DOHH2 (cell line): ENCODE results near the gene S100A14.

ENCODE experiments used
- H3F3A ChIP-seq: fragments of 200-600 bp; sonication (generic), shearing (Covaris generic); 2 replicates; pipeline ENCODE4 v1.6.0; 2016; ENCODE audit warnings: antibody characterized with exemption, mild to moderate bottlenecking; ENCODE audit not compliant: control insufficient read depth, insufficient read depth
- H3K27ac ChIP-seq: fragments of 200-600 bp; sonication (generic); 2 replicates; pipeline ENCODE4 v1.5.1; 2014; ENCODE audit warnings: low read depth, mild to moderate bottlenecking, low read length, moderate library complexity
- H3K27me3 ChIP-seq: fragments of 200-600 bp; sonication (generic); 2 replicates; pipeline ENCODE4 v1.6.1; 2014; ENCODE audit warnings: mild to moderate bottlenecking, low read length, mixed read lengths; ENCODE audit not compliant: control insufficient read depth
- H3K36me3 ChIP-seq: fragments of 200-600 bp; sonication (generic); 2 replicates; pipeline ENCODE4 v1.6.1; 2014; ENCODE audit warnings: mild to moderate bottlenecking, low read length, moderate library complexity, mixed read lengths; ENCODE audit not compliant: control insufficient read depth
- H3K4me1 ChIP-seq: fragments of 200-600 bp; sonication (generic); 2 replicates; pipeline ENCODE4 v1.6.1; 2014; ENCODE audit warnings: mild to moderate bottlenecking, low read length, mixed read lengths; ENCODE audit not compliant: control insufficient read depth
- H3K4me2 ChIP-seq: fragments of 200-600 bp; sonication (generic); 2 replicates; pipeline ENCODE4 v1.6.0; 2014; ENCODE audit warnings: mild to moderate bottlenecking, low read length, moderate library complexity
- H3K4me3 ChIP-seq: fragments of 200-600 bp; sonication (generic); 2 replicates; pipeline ENCODE4 v1.5.1; 2014; ENCODE audit warnings: mild to moderate bottlenecking, low read length, mixed read lengths
- H3K79me2 ChIP-seq: fragments of 200-600 bp; sonication (generic); 2 replicates; pipeline ENCODE4 v1.6.1; 2014; ENCODE audit warnings: mild to moderate bottlenecking, low read length, mixed read lengths; ENCODE audit not compliant: control insufficient read depth
- H3K9me2 ChIP-seq: fragments of 200-600 bp; sonication (generic); replicated peaks from 2 replicates; pipeline ENCODE4 v1.6.1; 2014; ENCODE audit warnings: mild to moderate bottlenecking, low read length, mixed read lengths; ENCODE audit not compliant: control insufficient read depth
- H3K9me3 ChIP-seq: fragments of 200-600 bp; sonication (generic); 2 replicates; pipeline ENCODE4 v1.6.1; 2014; ENCODE audit warnings: antibody characterized with exemption, low read length, mixed read lengths; ENCODE audit not compliant: control insufficient read depth, insufficient read depth
- H4K20me1 ChIP-seq: fragments of 200-600 bp; sonication (generic); 2 replicates; pipeline ENCODE4 v1.6.0; 2014; ENCODE audit warnings: low read depth, mild to moderate bottlenecking, antibody characterized with exemption, low read length, moderate library complexity; ENCODE audit not compliant: control insufficient read depth, insufficient read depth
- CTCF ChIP-seq: fragments of 200-600 bp; sonication (generic); IDR thresholded peaks from one replicate; pipeline ENCODE4 v1.5.1; 2014; ENCODE audit warnings: antibody characterized with exemption, mild to moderate bottlenecking, low read depth, low read length; ENCODE audit not compliant: poor library complexity, severe bottlenecking
- EZH2phosphoT487 ChIP-seq: fragments of 200-600 bp; sonication (generic); IDR thresholded peaks from 2 replicates; pipeline ENCODE4 v1.6.1; 2017; ENCODE audit warnings: borderline replicate concordance, mild to moderate bottlenecking, antibody characterized with exemption, low read length, moderate library complexity, mixed read lengths

S100A14 gene

GRCh38 chr1:153658400-153659174, 42.5 kb upstream of the S100A14 start, which contains the start of gene SNAPIN:
Gene SNAPIN, plus strand, starts transcription at chr1:153658703. Its CDS starts 41 bp downstream, at chr1:153658744.
- Histone ChIP-seq H3K27ac (peak within 1 kb of the TSS; percentile 64), H3K79me2 (peaks cover 14% of the 10 kb centered on the region), H3K27me3 (no peaks in the 10 kb centered on the region), H3K4me2 (peak within 1 kb of the TSS; percentile 76), H3K4me3 (peak within 1 kb of the TSS; percentile 89), H3K36me3 (peaks cover 32% of the 10 kb centered on the region), H3K9me3 (no peaks in the 10 kb centered on the region), H3K4me1 (peaks cover 17% of the 10 kb centered on the region), H4K20me1 (no peaks in the 10 kb centered on the region), H3F3A (peaks cover 39% of the 10 kb centered on the region), H3K9me2 (no peaks in the 10 kb centered on the region)
- no peak for TF ChIP-seq CTCF
- no peak for TF ChIP-seq EZH2phosphoT487

GRCh38 chr1:153655333-153655732, 39.2 kb upstream of the S100A14 start:
- H4K20me1 ChIP-seq, result no peaks in the 10 kb centered on the region
- no peak for TF ChIP-seq EZH2phosphoT487
- TF ChIP-seq CTCF, result no peak
- no peaks in the 10 kb centered on the region for H3K9me3 ChIP-seq
- H3F3A ChIP-seq, result peaks cover 14% of the 10 kb centered on the region
- H3K27ac ChIP-seq, result no peak overlapping the region
- no peaks in the 10 kb centered on the region for H3K27me3 ChIP-seq
- H3K4me2 ChIP-seq, result no peak overlapping the region
- no peaks in the 10 kb centered on the region for H3K9me2 ChIP-seq
- 0 out of 2 replicates have a peak, but pooled peaks cover 2% of the 10 kb centered on the region for H3K36me3 ChIP-seq
- no peak overlapping the region for H3K4me3 ChIP-seq
- H3K79me2 ChIP-seq, result peaks cover 14% of the 10 kb centered on the region
- peaks cover 17% of the 10 kb centered on the region for H3K4me1 ChIP-seq

- Histone ChIP-seq H3K79me2 (no peaks in the 10 kb centered on the region), H3K4me3 (no peak overlapping the region), H3F3A (peaks cover 9% of the 10 kb centered on the region; the same call in 1 of the 2 replicates), H3K27me3 (no peaks in the 10 kb centered on the region), H3K9me3 (no peaks in the 10 kb centered on the region), H4K20me1 (no peaks in the 10 kb centered on the region), H3K9me2 (no peaks in the 10 kb centered on the region), H3K4me1 (peaks cover 3% of the 10 kb centered on the region), H3K4me2 (no peak overlapping the region), H3K27ac (no peak overlapping the region), H3K36me3 (no peaks in the 10 kb centered on the region)
- TF ChIP-seq CTCF, result no peak
- TF ChIP-seq EZH2phosphoT487, result no peak
Observed at GRCh38 chr1:153652805-153653500, 36.8 kb upstream of the S100A14 start.
